PFSK-1 (cell line): ENCODE measurements around the gene PPM1L.

Source experiments
- FOXP2 ChIP-seq: optimal IDR thresholded peaks from 2 replicates; pipeline ENCODE3; 2011; ENCODE audit warnings: borderline replicate concordance, control low read depth, inconsistent platforms; ENCODE audit not compliant: insufficient read depth; ENCODE audit errors: extremely low read length, extremely low read depth
- POLR2AphosphoS5 ChIP-seq: IDR thresholded peaks from 2 replicates; pipeline ENCODE4 v1.6.1; 2012; ENCODE audit warnings: low read depth, mild to moderate bottlenecking, control low read depth, low read length, moderate library complexity
- SIN3A ChIP-seq: IDR thresholded peaks from 2 replicates; pipeline ENCODE4 v1.6.1; 2012; ENCODE audit warnings: mild to moderate bottlenecking, low read length, moderate library complexity, borderline replicate concordance; ENCODE audit not compliant: insufficient read depth
- TAF1 ChIP-seq: IDR thresholded peaks from 2 replicates; pipeline ENCODE4 v1.6.1; 2012; ENCODE audit warnings: low read length, control low read depth, borderline replicate concordance; ENCODE audit not compliant: insufficient read depth
- TF ChIP-seq, protein P1 (sequence below), 2 experiments: IDR thresholded peaks; 2 replicates each; pipeline versions ENCODE4 v1.6.1 to v1.8.0; 2011 to 2012; ENCODE audit warnings: low read depth in 2 of 2, low read length in 2 of 2, control low read depth in 1 of 2, inconsistent platforms in 1 of 2, mild to moderate bottlenecking in 1 of 2, moderate library complexity in 1 of 2; ENCODE audit not compliant: insufficient read depth in 1 of 2

Gene PPM1L

DNA sequence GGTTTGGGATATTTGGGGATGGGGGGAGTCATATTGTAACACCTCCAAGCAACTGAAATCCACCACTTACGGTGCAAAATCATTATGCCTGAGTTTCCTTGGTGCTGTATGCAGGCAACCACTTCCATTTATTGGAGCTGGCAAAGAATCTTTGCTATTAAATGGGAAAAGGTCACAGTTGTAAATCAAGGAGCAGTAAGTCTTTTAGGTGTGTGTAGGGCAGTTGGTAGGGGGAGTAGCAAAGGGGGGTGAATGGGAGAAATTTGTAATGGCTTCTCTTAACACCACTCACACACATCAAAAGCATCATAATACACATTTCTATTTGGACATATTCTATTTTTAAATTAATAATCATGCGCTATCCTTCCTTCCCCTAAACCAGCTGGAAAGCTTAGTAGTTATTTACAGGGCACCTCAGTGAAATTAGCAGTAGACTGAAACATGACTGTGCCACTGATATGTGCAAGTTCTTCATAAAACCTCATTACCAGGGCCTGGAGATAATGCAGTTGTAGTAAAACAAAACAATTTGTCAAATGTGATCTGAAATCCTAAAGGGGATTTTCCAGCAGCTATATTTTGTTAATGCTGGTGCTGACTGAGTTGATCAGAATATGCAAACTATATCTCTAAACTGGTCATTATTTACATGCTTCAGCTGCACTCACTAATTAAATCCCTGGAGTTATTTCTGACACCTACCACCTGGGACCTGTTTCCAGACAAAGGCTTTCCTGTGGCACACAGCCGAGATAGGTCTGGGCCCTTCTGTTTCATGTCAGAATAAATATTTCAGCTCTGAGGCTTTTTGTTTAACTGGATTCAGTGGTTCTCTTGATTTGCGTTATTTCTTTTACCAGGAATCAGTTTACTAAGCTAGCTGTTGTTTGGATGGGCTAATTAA is 259.1 kb downstream of the PPM1L start:
- TF ChIP-seq POLR2AphosphoS5 (no peak), SIN3A (no peak), FOXP2 (no peak), TAF1 (no peak)
- TF ChIP-seq, protein P1, sequence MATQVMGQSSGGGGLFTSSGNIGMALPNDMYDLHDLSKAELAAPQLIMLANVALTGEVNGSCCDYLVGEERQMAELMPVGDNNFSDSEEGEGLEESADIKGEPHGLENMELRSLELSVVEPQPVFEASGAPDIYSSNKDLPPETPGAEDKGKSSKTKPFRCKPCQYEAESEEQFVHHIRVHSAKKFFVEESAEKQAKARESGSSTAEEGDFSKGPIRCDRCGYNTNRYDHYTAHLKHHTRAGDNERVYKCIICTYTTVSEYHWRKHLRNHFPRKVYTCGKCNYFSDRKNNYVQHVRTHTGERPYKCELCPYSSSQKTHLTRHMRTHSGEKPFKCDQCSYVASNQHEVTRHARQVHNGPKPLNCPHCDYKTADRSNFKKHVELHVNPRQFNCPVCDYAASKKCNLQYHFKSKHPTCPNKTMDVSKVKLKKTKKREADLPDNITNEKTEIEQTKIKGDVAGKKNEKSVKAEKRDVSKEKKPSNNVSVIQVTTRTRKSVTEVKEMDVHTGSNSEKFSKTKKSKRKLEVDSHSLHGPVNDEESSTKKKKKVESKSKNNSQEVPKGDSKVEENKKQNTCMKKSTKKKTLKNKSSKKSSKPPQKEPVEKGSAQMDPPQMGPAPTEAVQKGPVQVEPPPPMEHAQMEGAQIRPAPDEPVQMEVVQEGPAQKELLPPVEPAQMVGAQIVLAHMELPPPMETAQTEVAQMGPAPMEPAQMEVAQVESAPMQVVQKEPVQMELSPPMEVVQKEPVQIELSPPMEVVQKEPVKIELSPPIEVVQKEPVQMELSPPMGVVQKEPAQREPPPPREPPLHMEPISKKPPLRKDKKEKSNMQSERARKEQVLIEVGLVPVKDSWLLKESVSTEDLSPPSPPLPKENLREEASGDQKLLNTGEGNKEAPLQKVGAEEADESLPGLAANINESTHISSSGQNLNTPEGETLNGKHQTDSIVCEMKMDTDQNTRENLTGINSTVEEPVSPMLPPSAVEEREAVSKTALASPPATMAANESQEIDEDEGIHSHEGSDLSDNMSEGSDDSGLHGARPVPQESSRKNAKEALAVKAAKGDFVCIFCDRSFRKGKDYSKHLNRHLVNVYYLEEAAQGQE (IDR thresholded peaks at IDR 0.05; ENCODE audit: insufficient read depth in 1 of 2, low read depth in 2 of 2, low read length in 2 of 2): no peak

DNA sequence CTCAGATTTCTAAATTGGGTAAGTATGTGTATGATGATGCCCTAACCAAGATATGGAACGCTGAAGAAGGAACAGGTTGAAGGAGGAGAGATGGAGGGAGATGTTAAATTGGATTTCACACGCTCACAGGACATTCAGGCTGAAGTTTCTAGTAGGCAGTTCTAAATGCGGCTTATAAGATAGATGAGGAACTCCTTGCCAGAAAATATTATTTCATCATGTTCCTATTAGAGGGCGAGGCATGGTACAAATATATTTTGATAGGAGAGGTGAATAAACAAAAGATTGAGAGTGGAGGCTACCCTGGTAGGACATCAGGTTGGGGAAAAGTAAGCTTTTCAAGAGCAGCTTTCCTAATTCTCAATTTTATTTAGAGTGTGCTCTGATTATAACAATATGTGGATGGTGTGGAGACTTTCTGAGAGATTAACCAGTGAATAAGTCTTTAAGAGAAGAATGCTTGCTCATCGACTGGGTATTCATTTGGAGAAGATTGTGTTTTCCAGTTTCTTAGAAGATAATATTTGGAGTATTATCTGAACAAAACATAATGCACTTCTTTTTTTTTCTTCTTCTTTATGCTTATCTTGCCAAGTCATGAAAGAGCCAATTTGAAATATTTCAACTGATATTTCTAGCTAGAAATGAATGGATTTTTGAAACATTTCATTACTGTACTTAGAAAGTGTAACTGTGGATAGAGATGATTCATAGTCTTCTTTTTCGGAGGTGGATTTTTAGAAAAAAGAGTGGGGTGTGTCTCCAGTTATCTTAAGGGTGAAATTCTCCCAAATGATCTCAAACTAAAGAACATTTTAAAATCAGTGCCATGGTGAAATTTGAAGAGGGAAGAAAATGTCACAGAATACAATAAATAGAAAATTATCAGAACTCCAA is 260.6 kb downstream of the PPM1L start:
- TF ChIP-seq TAF1: no peak
- TF ChIP-seq POLR2AphosphoS5: no peak
- no peak for TF ChIP-seq SIN3A
- no peak for TF ChIP-seq FOXP2
- TF ChIP-seq, protein P1 (IDR thresholded peaks at IDR 0.05; ENCODE audit: insufficient read depth in 1 of 2, low read depth in 2 of 2, low read length in 2 of 2): no peak

DNA sequence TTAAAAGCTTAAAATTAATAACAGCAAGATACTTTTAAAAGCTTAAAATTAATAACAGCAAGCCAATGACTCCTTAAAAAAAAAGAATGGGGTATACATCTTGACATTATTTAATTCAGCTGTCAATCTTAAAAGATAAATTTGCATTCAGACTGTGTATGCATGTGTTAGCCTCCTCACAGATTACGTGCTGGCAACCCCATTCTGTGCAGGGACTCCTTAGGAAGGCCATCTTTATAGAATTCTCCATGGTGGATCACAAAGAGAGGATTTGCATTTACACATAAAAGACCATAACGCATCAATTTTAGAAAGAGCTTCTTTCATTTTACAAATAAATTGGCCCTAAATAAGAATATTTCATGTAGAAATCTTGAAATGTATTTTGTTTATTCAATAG is 261.9 kb downstream of the PPM1L start:
- TF ChIP-seq FOXP2 (no peak), TAF1 (no peak), SIN3A (no peak), POLR2AphosphoS5 (no peak)
- TF ChIP-seq, protein P1 (IDR thresholded peaks at IDR 0.05; ENCODE audit: insufficient read depth in 1 of 2, low read depth in 2 of 2, low read length in 2 of 2): no peak

DNA sequence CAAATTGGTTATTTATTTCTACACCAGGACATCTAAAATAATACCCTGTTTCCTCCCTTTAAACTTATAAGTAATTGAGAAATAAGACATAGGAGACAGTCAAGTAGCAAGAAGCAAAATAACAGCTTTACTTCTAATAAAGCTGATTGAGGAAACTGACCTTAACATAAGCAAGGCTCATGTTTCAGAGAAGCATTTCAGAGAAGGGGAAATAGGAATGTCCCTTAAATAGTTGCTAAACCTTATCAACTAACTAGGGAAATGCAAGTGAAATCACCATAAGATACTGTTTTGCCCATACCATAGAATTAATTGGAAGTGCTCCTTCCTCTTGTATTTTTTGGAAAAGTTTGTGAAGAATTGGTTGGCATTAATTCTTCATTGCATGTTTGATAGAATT is 264.2 kb downstream of the PPM1L start:
- TF ChIP-seq FOXP2 (no peak), SIN3A (no peak), TAF1 (no peak), POLR2AphosphoS5 (no peak)
- TF ChIP-seq, protein P1 (IDR thresholded peaks at IDR 0.05; ENCODE audit: insufficient read depth in 1 of 2, low read depth in 2 of 2, low read length in 2 of 2): no peak
